ELR (cell line): ENCODE results near the gene PPAN.

Experiments
- DNase-seq: peaks from one replicate; pipeline ENCODE4 v3.0.0-alpha.2; 2015; ENCODE audit warnings: low read depth

PPAN gene

DNA sequence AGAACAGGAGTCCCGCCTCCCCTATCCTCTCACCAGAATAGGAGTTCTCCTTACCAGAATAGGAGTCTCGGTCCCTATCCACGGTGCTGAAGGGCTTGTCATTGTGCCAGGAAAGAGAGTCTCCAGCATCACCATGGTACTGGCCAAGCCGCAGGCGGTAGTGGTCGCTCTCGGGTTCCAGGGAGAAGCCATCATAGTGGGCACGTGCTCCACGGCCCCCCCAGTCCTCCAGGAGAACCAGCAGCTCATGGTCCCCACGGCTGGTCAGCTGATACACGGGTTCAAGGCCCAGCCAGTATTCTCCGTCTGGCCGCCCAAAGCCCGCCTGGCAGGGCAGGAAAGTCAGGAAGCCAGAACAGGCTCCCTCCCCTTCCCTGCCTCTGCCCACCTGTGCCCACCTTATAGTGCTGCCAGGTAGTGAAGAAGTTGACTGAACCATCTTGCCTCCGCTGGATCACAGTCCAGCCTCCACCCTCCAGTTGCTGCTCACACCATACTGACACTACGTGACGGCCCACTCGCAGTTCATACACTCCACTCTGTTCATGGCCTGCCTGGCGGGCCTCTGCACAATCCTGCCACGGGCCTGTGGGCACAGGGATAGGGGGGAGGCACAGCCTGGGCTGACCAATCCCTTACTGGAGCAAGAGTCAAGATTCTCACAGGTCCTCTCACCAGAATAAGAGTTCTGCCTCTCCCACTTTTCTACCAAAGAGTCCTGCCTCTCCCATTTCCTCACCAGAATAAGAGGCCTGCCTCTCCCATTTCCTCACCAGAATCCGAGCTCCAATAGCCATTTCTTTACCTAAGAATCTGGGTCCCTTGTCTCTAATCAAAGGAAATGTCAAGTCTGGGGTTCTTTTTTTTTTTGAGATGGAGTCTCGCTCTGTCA is 12.6 kb upstream of the PPAN start:
- DNase-seq, result peak; percentile 16

- no peak for DNase-seq
Observed at GRCh38 chr19:10095622-10095947, 10.6 kb upstream of the PPAN start.

- DNase-seq, result peak; percentile 87
Observed at GRCh38 chr19:10095948-10096614, 10.1 kb upstream of the PPAN start.

- no peak for DNase-seq
Observed at GRCh38 chr19:10096615-10096963, 9.6 kb upstream of the PPAN start.

DNA sequence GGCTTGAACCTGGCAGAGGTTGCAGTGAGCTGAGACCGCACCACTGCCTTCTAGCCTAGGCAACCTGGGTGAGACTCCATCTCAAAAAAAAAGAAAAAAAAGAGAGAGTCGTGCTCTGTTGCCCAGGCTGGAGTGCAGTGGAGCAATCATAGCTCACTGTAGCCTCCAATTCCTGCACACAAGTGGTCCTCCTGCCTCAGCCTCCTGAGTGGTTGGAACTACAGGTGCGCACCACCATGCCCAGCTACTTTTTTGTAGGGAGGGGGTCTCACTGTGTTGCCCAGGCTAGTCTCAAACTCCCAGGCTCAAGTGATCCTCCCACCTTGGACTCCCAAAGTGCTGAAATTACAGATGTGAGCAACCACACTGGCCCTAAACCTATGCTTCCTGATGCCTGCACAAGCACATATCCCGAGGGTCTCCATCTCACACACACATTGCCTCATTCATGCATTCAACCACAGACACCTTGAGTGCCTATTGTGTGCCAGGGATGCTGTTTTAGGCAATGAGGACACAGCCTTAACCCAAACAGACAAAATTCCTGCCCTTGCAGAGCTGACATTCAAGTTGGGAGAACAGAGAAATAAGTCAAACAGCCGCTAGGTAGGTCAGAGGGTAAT is 5.9 kb upstream of the PPAN start:
- no peak for DNase-seq

DNA sequence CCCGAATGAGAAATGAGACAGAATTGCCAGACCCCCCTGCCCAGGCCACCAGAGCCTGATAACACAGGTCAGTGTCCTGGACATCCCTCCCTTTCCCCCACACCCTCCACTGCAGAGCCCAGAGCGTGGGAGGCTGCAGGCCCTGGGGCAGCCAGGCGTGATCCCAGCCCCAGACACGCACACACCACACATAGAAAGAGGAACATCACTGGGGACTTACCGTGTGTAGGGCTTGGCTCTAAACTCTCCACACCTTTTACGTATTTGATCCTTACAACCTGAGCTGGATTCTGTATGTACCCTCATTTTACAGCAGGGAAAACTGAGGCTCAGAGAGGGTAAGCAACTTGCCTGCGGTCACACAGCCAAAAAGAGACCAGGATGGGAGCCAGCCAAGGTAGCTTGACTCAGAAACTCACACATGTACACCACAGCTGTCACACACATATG is 3.4 kb upstream of the PPAN start:
- no peak for DNase-seq

- no peak for DNase-seq
Observed at GRCh38 chr19:10104130-10104513, 2.0 kb upstream of the PPAN start.

- no peak for DNase-seq
Observed at GRCh38 chr19:10104665-10105508, 1.3 kb upstream of the PPAN start.

- no peak for DNase-seq
Observed at GRCh38 chr19:10105509-10106099, 558 bp upstream of the PPAN start.

- DNase-seq, result no peak
Observed at GRCh38 chr19:10107254-10107653, 1.1 kb downstream of the PPAN start.

- no peak for DNase-seq
Observed at GRCh38 chr19:10107817-10108367, 1.7 kb downstream of the PPAN start.

DNA sequence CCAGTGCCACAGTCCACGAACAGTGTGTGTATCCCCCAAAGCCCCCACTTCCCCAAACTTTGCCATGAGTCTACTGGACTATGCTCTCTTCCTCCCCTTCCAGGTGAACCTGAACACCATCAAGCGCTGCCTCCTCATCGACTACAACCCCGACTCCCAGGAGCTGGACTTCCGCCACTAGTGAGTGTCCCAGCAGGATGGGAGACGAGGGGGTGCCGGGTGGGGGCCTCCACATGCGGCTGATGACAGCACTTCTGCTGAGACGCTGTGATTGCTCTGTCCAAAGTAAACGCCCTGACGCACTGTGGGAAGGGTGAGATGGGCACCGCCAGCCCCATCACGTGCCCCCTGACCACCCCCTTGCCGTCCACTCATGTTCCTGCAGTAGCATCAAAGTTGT is 3.4 kb downstream of the PPAN start:
- no peak for DNase-seq

- DNase-seq, result no peak
Observed at GRCh38 chr19:10110076-10110971, 4.2 kb downstream of the PPAN start.

DNA sequence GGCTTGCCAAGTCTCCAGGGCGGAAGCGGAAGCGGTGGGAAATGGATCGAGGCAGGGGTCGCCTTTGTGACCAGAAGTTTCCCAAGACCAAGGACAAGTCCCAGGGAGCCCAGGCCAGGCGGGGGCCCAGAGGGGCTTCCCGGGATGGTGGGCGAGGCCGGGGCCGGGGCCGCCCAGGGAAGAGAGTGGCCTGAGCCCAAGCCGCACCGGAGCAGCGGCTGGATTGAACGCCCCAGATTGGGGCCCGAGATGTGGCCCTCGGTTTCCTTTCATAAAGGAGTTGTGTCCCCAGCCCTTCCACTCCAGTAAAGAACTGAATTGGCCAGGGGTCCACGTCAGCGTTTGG is 4.8 kb downstream of the PPAN start:
- no peak for DNase-seq

DNA sequence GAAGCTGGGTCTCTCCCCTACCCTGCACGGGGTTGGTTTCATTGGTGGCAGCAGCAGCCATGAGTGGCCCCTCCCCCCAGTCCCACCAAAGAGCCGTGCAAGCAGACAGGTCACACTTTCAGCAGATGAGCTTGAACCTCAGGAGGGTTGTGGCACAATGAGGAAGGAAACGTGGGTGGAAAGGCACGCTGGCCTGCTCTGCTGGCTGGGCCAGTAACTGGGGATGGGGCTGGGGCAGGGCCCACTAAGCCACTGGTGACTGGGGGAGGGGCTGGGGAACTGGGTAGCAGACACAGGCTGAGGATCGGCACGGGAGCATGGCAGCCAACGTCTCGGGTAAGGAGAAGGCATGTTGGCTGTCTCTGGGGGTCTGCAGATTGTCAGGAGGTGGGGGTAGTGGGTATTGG is 5.2 kb downstream of the PPAN start, which contains the start of gene P2RY11:
Gene P2RY11, plus strand, starts transcription at position 289 of the 407 bp plus-strand sequence. Its CDS starts 29 bp downstream, at position 318.
- no peak for DNase-seq

- DNase-seq, result peak; percentile 75
Observed at GRCh38 chr19:10112037-10112761, 6.0 kb downstream of the PPAN start.

GRCh38 chr19:10112895-10113591 is 6.9 kb downstream of the PPAN start:
- peak; percentile 64 for DNase-seq

GRCh38 chr19:10113592-10113963 is 7.4 kb downstream of the PPAN start:
- no peak for DNase-seq

GRCh38 chr19:10113964-10114650 is 7.9 kb downstream of the PPAN start:
- no peak for DNase-seq
